SK-MEL-5 (cell line): ENCODE results near the gene MCC. TPM values are rescaled to one million over a fixed set of nuclear protein-coding genes. Genes with fewer than 3 reads are reported as not detected.
A peak's percentile ranks its signal among the peaks of the same experiment; 100 is the strongest.

ENCODE experiments used
- DNase-seq: peaks from one replicate; pipeline ENCODE4 v3.0.0-alpha.2; 2016; ENCODE audit warnings: low read depth, low spot score
- in situ Hi-C: cut with HindIII; loops from 2 replicates; pipeline ENCODE4 v1.10.0; 2016; ENCODE audit warnings: low sequenced_read_pairs, high pct_unique_total_duplicates, low pct_unique_long_range_greater_than_20kb
- total RNA-seq: library from RNA; depleted of rRNA; stranded (reverse); fragments of >200 nt; shearing (Covaris generic); gene quantifications from 2 replicates; pipeline ENCODE4 v1.2.3, GENCODE V29; 2014

MCC gene
- total RNA-seq, 1 experiment from 2014 or later = 48.2 TPM

DNA sequence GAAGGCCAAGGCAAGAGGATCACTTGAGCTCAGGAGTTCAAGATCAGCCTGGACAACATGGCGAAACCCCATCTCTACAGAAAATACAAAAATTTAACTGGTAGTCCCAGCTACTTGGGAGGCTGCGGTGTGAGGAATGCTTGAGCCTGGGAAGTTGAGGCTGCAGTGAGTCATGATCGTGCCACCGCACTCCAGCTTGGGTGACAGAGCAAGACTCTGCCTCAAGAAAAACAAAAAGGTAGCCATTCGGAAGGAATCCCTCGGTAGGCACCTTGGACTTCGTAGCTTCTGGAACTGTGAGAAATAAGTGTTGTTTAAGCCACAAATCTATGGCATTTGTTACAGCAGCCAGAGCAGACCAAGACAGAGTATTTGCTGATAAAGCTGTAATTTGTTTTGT lies 337.4 kb downstream of the MCC start:
- in situ Hi-C loops = no loop called here
- DNase-seq = no peak

DNA sequence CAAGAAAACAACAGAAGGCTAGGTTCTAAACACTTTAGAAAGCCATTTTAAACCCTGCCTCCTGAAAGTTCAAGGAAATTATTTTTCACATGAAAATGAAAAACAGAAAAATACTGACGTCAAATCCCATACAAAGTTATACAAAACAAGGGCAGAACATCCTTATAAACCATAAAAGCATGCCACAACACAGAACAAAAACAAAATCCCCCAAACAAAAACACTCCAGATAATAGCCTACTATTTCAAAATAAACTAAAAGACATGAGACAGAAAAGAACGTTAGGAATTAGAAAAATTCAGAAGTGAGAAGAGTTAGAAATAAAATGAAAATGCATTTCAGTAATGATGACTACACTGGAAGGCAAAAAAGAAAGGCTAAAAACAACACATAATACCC lies 338.0 kb downstream of the MCC start:
- no peak for DNase-seq
- in situ Hi-C loops = no loop called here

DNA sequence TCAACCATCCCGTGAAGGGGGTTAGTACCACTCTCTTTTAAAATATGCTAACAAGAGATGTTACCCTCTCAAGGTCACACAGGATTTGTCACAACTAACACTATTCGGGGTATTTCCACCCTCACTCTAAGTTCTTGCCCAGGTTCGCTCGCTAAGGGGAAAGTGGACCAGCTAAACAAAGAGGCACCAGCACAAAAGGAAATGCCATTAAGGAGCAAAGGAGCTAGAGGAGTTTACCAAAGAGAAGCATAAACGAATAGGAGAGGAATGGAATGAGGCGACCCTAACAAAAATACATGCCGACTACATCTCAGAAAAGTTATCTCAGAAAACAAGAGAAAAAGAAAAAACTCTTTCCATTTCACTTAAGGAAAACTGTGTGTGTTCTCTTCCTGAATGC lies 340.7 kb downstream of the MCC start:
- in situ Hi-C loops = no loop called here
- no peak for DNase-seq

DNA sequence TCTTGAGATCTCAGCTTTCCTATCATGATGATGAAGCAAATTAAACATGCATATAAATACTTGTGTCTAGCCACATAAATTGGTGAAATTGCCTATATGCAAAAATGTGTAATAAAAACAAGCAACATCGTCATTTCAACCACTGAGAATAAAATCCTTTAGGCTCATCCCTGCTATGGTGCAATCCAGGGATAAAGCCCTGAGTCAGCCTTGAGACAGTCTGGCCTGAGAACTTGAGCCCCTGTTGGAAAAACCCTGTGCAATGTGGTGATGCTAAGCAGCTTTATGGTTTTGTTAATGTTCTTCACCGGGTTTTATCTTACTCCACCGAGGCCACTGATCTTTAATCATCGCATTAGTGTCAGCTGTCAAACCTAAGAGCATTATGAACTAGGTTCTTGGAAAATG lies 341.1 kb downstream of the MCC start:
- no peak for DNase-seq
- in situ Hi-C loops = no loop called here

DNA sequence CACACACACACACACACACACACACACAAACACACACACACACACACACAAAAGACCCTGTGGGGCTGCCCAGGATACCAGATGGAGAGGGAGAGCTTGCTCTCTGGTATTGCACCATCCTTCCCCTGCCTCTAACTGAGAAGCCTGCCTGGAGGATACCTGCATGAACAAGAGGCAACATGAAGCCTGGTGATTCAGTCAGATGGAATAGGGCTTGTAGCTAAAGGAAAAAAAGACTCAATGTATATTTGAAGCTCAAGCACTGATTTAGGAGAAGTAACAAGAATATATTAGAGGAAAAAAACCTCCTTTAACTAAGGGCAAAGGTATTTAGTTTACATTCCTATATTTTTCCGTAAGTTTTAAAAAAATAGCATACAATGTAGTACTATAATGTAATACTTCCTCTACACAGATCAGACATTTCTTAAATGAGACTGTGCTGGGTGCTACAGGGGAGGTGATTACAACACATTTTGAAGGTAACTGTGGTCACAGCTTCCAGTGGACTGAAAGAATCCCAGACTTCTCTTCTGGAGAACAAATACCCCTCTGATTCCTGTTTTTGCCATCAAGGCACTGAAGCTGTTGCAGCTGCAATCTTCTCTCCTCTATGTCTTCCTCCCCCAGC lies 342.4 kb downstream of the MCC start:
- no peak for DNase-seq
- in situ Hi-C loops = no loop called here

DNA sequence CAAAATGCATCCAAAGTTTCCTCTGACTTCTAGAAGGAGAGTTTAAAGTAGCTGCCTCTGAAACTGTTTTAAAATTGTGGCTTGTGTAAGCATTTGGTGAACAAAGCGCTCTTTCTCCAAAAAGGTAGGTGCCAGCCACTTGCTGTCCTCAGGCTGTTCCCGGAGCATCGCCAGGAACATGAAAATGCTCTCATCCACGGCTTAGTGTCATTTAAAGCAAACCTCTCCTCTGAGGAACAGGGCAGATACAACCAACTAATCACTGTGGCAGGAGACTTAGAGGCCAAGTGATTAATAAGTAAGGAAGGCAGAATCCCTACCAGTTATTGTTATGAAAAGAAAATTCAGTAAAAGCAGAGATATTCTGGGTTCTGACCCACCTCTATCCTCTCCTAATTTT lies 346.1 kb downstream of the MCC start:
- peak; percentile 34 for DNase-seq
- in situ Hi-C loops = no loop called here

DNA sequence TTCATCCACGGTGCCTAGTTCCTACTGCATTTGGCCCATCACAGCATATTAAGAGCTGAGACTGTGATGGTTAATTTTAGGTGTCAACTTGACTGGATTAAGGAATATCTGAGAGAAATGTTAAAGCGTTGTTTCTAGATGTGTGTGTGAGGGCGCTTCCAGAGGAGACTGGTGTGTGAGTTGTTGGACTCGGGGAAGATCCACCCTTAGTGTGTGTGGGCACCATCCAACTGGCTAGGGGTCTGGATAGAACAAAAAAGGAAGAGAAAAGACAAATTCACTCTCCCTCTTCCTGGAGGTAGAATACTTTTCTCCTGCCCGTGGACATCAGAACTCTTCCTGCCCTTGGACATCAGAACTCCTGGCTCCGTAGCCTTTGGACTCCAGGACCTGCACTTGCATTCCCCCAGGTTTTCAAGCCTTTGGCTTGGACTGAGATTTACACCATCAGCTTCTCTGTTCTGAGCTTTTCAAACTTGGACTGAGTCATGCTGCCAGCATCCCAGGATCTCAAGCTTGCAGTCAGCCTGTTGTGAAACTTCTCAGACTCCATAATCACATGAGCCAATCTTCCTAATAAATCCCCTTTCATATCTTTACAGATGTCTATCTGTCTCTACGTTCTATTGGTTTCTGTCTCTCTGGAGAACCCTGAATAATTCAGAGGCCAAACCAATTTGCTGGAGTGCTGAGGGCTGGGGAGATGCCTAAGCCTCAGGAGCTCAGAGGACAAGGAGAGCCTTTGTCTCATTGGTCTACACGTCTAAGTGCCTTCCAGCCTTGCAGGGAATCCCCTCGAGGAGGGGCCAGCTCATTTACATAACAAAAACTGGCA lies 347.2 kb downstream of the MCC start:
- in situ Hi-C loops = no loop called here
- peak; percentile 99 for DNase-seq

DNA sequence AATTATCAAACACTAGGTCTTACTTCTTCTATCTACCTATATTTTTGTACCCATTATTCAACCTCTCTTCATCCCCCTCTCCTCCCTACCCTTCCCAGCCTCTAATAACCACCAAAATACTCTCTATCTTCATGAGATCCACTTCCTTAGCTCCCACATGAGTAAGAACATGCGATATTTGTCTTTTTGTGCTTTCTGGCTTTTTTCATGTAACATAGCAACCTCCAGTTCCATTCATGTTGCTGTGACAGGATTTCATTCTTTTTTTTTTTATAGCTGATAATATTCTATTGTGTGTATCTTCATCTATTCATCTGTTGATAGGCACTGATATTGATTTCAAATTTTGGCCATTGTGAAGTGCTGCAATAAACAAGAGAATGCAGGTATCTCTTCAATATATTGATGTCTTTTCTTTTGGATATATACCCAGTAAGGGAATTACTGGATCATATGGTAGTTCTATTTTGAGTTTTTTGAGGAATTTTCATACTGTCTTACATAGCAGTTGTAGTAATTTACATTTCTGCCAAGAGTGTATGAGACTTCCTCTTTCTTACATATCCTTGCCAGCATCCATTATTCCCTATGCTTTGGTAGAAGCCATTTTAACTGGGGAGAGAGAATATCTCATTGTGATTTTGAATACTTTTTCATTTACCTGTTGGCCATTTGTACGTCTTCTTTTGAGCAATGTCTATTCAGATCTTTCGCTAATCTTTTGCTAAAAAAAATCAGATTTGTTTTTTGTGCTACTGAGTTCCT lies 354.9 kb downstream of the MCC start:
- DNase-seq = no peak
- in situ Hi-C loops = no loop called here

DNA sequence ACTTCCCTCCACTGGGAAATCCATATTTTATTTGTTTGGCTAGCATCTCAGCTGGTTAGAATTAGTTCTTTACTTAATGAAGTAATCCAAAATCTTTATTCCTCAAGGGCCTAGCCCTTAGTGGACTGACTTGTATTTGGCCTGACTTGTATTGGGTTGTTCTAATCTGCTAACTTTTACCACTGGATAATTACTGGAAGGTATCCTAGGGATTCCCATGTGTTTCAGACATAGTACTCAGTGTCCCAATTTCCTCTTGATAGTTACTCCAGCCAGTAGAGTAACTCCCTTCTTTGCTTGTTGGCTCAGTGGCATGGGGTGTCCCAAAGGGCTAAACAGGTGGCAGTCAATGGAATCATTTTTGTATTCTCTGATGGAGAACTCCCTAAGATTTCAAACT lies 355.7 kb downstream of the MCC start:
- DNase-seq = no peak
- in situ Hi-C loops = no loop called here

DNA sequence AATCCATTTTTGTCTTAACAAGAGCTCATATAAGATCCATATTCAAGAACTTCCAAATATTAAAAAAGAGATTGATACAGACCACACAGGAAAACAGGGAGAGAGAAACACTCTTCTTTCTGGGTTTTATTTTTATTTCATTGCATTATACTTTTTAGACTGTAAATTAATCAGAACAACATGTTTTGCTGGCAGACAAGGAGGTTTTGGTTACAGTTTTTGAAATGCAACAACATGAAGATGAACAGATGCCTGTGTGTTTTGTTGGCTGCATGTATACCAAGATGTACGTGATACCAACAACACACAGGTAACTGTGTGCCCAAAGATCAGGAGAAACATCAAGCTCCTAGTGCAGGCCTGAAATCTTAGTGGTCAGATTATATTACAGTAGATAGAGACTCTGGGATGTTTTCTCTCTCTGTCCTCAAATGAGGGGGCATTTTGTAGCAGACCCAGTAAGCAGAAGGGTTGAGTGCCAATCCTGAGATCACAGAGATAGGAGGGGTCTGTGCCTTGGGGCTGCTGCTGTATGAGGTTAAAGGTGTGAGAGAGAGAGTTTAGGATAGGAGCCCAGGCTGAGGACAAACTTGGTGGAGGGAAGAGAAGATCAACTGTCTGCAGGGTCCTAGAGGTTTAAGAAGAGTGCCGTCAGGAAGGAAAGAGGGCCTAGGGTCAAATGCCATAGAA lies 359.5 kb downstream of the MCC start:
- in situ Hi-C loops = no loop called here

DNA sequence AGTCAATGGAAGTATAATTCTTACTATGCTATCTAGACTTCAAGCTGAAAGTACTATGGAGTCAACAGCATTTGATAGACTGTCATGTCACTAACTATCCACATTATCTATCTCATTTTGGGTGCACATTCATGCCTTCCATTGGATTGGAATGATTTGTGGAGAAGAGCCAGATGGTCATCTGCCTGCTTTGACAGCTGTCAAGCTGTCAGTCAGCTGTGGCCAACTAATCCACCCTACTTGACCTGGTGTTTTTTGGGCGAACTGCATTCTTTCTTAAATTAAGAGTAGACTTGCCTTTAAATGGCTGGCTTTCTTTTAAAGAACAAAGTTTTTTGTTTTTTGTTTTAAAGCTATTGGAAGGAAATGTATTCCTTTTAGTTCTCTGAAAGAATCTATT lies 360.2 kb downstream of the MCC start:
- no peak for DNase-seq
- in situ Hi-C loops = no loop called here

More for the DNA sequence above, 359.5 kb downstream of the MCC start:
- no peak for DNase-seq

DNA sequence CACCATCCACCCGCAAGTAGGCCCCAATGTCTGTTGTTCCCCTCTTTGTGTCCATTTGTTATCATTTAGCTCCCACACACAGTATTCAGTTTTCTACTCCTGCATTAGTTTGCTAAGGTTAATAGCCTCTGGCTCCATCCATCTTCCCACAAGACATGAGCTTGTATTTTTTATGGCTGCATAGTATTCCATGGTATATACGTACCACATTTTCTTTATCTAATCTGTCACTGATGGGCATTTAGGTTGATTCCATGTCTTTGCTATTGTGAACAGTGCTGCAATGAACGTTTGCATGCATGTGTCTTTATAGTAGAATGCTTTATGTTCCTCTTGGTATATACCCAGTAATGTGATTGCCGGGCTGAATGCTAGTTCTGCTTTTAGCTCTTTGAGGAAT lies 361.2 kb downstream of the MCC start:
- DNase-seq = no peak
- in situ Hi-C loops = no loop called here

DNA sequence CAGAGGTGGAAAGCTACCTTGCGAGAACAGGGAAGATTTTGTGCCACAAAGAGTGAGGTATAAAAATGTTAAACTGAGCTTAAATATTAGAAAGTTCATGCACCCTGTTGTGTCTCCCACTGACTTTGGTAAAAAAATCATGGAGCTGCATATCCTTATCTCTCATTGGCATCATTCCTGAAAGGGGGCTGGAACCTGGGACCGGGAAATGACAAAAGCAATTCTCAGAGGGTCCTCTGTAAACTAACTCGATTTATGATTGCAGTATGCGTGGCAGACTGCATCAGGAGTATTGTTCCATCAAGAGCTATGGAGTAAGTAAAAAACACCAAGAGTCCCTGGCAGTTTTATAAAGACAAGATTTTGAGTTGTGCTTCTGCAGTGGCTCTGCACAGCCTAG lies 362.9 kb downstream of the MCC start:
- no peak for DNase-seq
- in situ Hi-C loops = no loop called here

DNA sequence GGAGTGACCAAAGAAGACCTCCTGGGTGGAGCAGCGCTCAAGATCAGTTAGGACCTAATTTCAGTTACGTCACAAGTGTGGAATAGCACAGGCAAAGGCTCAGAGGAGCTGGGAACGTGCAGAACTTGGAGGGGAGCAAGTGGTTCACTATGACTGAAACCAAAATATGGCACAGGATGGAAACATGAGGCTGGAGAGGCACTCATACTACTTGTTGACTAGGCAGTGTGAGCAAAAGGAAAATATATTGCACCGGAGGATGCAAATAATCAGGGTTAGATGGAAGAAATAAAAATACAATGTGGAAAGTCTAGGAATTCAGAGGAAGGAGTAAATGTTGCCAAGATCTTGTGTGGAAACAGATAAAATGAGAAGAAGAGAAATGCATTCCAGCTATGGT lies 363.3 kb downstream of the MCC start:
- in situ Hi-C loops = no loop called here
- no peak for DNase-seq

DNA sequence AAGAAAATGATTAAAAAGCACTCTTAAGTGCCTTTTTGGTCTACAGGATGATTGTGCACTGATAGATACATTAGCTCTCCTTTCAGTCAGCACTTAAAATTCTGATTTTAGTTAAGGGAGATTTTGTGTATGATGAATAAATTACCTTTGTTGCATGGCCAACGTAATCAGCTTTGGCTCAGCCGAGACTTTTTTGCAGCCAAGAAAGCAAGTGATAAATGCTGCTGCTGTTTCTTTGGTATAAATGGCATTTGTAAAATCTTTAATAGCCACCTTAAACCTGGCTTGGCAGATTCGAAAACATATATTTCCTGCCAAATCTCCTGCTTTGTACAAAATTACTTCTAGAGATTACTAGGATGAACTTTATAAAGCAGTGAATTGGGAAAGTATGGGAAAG lies 364.0 kb downstream of the MCC start:
- in situ Hi-C loops = no loop called here
- no peak for DNase-seq

DNA sequence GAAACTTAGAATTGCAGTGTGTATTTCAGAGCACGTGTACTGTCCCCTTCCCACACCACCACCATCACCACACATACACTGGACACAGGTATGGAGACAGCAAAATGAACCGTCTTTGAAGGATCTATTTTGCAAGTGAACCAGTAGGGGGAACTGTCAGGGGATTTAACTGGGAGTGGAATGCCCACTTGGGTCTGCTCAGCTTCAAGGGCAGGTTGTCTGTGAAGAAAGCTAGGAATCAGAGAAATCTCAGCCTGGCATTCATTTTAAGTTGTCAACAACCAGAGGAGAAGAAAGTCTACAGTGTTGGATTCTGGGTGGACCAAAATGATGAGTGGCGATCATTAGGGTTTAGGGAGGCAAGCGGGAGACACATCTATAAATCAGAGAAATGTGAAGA lies 364.6 kb downstream of the MCC start:
- DNase-seq = peak; percentile 63
- in situ Hi-C loops = no loop called here

DNA sequence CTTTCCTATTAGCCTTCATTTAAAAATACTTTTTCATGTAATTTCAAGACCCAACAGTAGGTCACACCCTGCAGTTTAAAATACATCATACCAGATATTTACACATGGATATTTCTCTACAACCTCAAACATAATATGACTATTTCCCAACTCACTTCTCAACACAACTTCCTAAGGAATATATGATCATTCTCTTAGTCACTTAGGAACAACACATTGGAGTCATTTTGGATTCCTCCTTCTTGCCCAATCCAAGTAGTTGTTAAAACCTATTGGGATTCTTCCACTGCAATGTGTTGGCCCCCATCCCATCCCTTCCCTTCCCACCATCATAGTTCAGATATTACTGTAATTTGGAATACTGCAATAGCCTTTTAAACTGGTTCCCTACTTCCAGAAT lies 366.2 kb downstream of the MCC start:
- in situ Hi-C loops = no loop called here

DNA sequence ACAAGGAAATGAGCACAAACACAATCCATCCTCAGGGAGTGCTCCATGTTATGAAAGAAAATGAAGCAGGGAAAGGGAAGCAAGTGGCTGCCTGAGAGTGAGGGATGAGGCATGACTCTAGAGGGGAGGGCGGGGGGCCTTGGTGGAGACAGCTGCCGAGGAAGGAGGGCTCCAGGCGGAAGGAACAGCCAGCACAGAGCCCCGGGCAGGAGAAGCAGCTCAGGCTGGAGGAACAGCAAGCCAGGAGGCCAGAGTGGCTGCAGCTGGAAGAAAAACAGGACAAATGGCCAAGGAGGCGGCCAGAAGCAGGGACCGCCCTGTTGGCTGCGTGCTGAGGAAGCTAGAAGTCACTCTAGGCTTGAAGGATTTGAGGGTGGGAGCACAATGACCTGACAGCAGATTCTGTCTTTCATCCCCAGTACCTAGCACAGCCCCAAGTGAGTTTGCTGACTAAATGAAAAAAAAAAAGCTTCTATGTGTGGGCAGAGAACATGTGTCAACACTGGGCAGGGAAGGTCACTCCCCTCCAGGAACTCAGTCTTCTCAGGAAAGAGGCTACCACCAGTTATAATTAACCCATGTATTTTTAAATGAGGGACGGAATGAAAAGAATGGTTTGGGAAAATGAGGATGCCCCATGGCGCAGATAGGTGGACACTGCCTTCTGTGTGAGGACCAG lies 368.9 kb downstream of the MCC start:
- DNase-seq = no peak
- in situ Hi-C loops = no loop called here

More for the DNA sequence above, 366.2 kb downstream of the MCC start:
- no peak for DNase-seq
